ENCODE data around the gene CADM1.

The CADM1 gene

GRCh38 chr11:115202900-115203552, 301.2 kb downstream of the CADM1 start:
- Mint-ChIP-seq H3K4me1 (ENCODE audit: low read depth) (peaks cover 22% of the 10 kb centered on the region), H3K36me3 (ENCODE audit: low read depth) (no peaks in the 10 kb centered on the region), H3K4me3 (no peak overlapping the region), H3K9me3 (no peaks in the 10 kb centered on the region), H3K27ac (no peak overlapping the region), H3K27me3 (ENCODE audit: low read depth) (peaks cover 25% of the 10 kb centered on the region)
- no peak for DNase-seq (ENCODE audit: low spot score)

DNA sequence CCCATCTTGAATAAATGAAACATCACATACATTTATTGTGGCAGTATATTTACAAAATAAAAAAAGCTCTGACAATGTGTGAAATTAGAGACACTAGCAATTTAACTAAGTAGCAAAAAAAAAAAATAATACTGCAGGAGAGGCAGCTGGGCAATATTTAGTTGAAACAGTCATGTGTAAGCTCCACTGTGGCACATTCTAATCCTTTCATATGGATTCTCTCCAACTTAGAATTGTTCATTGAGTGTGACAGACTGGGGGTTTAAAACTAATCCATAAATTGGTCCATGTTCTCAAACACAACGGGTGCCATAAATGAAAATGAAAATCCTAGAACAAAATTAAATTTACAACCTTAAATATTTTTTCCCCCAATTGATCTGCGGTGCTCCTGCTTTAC, 302.1 kb downstream of the CADM1 start:
- no peak for DNase-seq (ENCODE audit: low spot score)
- Mint-ChIP-seq H3K9me3 (no peaks in the 10 kb centered on the region), H3K27ac (no peak overlapping the region), H3K36me3 (ENCODE audit: low read depth) (no peaks in the 10 kb centered on the region), H3K4me3 (no peak overlapping the region), H3K27me3 (ENCODE audit: low read depth) (peaks cover 19% of the 10 kb centered on the region), H3K4me1 (ENCODE audit: low read depth) (peaks cover 23% of the 10 kb centered on the region)

GRCh38 chr11:115201111-115201792, 303.0 kb downstream of the CADM1 start:
- Mint-ChIP-seq H3K9me3 (no peaks in the 10 kb centered on the region), H3K36me3 (ENCODE audit: low read depth) (no peaks in the 10 kb centered on the region), H3K27me3 (ENCODE audit: low read depth) (peaks cover 17% of the 10 kb centered on the region), H3K4me3 (peak overlapping the region; percentile 3), H3K4me1 (ENCODE audit: low read depth) (peaks cover 23% of the 10 kb centered on the region), H3K27ac (no peak overlapping the region)
- no peak for DNase-seq (ENCODE audit: low spot score)

GRCh38 chr11:115199481-115200069, 304.6 kb downstream of the CADM1 start:
- Mint-ChIP-seq H3K36me3 (ENCODE audit: low read depth) (no peaks in the 10 kb centered on the region), H3K4me3 (no peak overlapping the region), H3K9me3 (no peaks in the 10 kb centered on the region), H3K4me1 (ENCODE audit: low read depth) (peaks cover 25% of the 10 kb centered on the region), H3K27ac (no peak overlapping the region), H3K27me3 (ENCODE audit: low read depth) (peaks cover 11% of the 10 kb centered on the region)
- no peak for DNase-seq (ENCODE audit: low spot score)

DNA sequence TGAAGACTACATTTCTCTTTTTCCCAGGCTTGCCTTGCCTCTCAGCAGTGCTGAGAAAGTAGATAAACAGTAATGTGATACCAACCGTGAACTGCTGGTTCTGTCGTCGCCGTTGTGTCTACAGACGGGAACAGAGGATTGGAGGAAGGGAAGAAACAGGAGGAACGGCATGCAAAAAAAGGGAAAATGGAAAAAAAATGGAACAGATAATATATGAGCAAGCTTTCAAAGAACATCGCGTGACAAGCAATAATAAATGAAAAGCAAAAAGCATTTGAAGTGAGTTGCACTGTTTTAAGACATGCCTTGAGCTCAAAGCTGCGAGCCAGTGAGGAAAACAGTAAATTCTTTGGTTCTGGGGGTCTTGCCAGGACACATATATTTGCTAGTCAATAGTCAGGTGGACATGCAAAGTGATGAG, 305.9 kb downstream of the CADM1 start:
- DNase-seq (ENCODE audit: low spot score) = no peak
- Mint-ChIP-seq H3K4me1 (ENCODE audit: low read depth) (peaks cover 33% of the 10 kb centered on the region), H3K27ac (no peak overlapping the region), H3K27me3 (ENCODE audit: low read depth) (peaks cover 9% of the 10 kb centered on the region), H3K36me3 (ENCODE audit: low read depth) (no peaks in the 10 kb centered on the region), H3K4me3 (no peak overlapping the region), H3K9me3 (no peaks in the 10 kb centered on the region)

- Mint-ChIP-seq H3K27me3 (ENCODE audit: low read depth) (peaks cover 4% of the 10 kb centered on the region), H3K9me3 (no peaks in the 10 kb centered on the region), H3K4me3 (no peak overlapping the region), H3K36me3 (ENCODE audit: low read depth) (no peaks in the 10 kb centered on the region), H3K27ac (no peak overlapping the region), H3K4me1 (ENCODE audit: low read depth) (peaks cover 29% of the 10 kb centered on the region)
- DNase-seq (ENCODE audit: low spot score) = no peak
Measured at GRCh38 chr11:115197433-115197832, 306.8 kb downstream of the CADM1 start.

DNA sequence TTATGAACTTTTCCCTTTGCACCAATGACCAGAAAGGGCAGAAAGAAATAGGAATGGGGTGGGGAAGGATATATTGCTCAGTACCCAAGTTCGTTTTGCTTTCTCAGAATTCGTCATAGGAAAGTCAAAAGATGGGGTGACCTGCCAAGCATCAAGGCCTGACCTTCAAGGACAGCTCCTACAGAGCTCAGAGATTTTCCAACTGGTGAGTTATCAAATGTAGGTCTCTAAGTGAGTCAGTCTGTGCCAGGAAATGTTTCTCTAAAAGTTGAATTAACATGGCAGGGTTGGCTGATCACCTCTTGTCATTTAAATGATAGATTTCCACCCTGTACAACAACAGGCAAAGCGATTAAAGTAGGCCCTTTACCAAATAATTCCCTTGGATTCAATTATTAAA, 307.2 kb downstream of the CADM1 start:
- Mint-ChIP-seq H3K9me3 (no peaks in the 10 kb centered on the region), H3K27me3 (ENCODE audit: low read depth) (peaks cover 4% of the 10 kb centered on the region), H3K4me3 (no peak overlapping the region), H3K4me1 (ENCODE audit: low read depth) (peaks cover 29% of the 10 kb centered on the region), H3K27ac (no peak overlapping the region), H3K36me3 (ENCODE audit: low read depth) (no peaks in the 10 kb centered on the region)
- DNase-seq (ENCODE audit: low spot score) = no peak

DNA sequence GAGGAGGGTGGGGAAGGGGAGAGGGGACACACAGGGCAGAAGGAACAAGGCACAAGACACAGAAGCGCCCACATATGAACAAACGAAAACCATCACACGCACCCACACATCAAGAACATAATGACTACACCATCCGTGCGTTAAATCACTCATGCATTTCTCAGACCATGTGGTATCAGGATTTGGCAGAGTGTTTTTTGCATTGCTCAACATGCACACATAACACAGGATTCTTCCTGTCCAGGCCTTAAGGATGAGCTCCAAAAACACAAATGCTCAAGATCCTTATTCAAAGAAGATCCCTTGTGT, 309.5 kb downstream of the CADM1 start:
- H3K27ac Mint-ChIP-seq = peak overlapping the region; percentile 19
- peaks cover 6% of the 10 kb centered on the region for H3K27me3 Mint-ChIP-seq (ENCODE audit: low read depth)
- peak; percentile 16 for DNase-seq (ENCODE audit: low spot score)
- peaks cover 18% of the 10 kb centered on the region for H3K4me1 Mint-ChIP-seq (ENCODE audit: low read depth)
- peak overlapping the region; percentile 43 for H3K4me3 Mint-ChIP-seq
- H3K36me3 Mint-ChIP-seq (ENCODE audit: low read depth) = no peaks in the 10 kb centered on the region
- no peaks in the 10 kb centered on the region for H3K9me3 Mint-ChIP-seq

DNA sequence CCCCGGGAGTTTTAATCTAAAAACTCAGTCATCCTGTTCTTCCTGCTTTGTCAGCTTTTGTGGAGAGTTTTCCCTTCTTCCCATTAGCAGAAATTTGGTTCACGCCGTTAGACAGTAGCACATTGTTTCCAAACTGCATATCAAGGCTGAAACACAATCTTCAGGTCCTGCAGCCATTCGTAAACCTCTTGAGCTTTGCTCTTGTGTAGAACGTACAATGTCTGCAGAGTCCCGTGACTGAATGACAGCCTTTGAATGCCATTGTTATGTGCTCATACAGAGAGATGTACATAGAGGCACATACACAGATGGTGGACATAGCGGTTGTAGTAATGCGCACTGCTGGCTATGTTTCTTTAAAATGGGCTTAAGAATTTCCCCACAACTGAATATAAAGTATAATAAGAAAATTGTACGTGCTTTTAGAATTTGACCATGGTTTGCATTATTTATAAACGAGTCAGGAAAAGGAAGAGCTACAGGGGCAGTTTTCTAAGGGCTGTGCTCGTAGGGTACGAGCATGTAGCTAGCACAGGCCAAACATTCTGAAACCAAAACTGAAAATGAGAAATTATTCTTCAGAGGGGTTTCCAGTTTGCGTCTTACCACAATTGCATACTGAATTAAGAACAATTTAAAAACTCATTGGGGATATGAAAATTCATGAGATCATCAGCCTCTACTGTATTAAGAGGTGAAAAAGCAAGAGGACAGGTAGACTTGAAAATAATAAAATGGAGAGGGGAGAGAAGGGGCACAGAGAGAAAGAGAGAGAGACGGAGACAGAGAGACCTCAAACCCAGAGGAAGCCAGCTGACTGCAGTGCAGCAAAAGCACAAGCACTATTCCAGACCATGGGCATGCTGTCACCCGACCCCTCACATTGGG, 310.1 kb downstream of the CADM1 start:
- H3K27ac Mint-ChIP-seq = peak overlapping the region; percentile 19
- H3K36me3 Mint-ChIP-seq (ENCODE audit: low read depth) = no peaks in the 10 kb centered on the region
- peak overlapping the region; percentile 43 for H3K4me3 Mint-ChIP-seq
- H3K4me1 Mint-ChIP-seq (ENCODE audit: low read depth) = peaks cover 13% of the 10 kb centered on the region
- no peak for DNase-seq (ENCODE audit: low spot score)
- H3K27me3 Mint-ChIP-seq (ENCODE audit: low read depth) = peaks cover 2% of the 10 kb centered on the region
- no peaks in the 10 kb centered on the region for H3K9me3 Mint-ChIP-seq

GRCh38 chr11:115191761-115192160, 312.5 kb downstream of the CADM1 start:
- H3K4me1 Mint-ChIP-seq (ENCODE audit: low read depth) = peaks cover 11% of the 10 kb centered on the region
- H3K36me3 Mint-ChIP-seq (ENCODE audit: low read depth) = no peaks in the 10 kb centered on the region
- peaks cover 3% of the 10 kb centered on the region for H3K27me3 Mint-ChIP-seq (ENCODE audit: low read depth)
- no peaks in the 10 kb centered on the region for H3K9me3 Mint-ChIP-seq
- no peak overlapping the region for H3K27ac Mint-ChIP-seq
- H3K4me3 Mint-ChIP-seq = no peak overlapping the region
- DNase-seq (ENCODE audit: low spot score) = no peak

DNA sequence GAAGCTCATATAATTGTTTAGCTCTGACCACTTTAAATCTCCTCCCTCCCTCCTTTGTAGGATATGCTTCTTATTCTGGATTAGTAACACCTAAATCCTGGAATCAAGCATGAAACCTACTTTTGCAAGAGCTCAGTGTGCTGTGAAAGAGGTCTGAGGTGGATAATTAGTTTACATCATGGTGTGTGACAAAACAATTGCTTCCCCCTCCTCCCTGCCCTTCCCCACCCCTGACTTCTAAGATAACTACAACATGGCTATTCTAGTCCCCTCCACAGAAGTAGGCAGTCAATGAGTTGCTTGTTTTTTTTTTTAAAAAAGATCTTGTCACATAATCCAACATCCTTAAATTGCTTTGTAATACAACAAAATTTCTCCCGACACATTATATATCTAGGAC, 314.0 kb downstream of the CADM1 start:
- Mint-ChIP-seq H3K4me1 (ENCODE audit: low read depth) (peaks cover 11% of the 10 kb centered on the region), H3K27ac (no peak overlapping the region), H3K9me3 (no peaks in the 10 kb centered on the region), H3K36me3 (ENCODE audit: low read depth) (no peaks in the 10 kb centered on the region), H3K27me3 (ENCODE audit: low read depth) (peaks cover 5% of the 10 kb centered on the region), H3K4me3 (no peak overlapping the region)
- DNase-seq (ENCODE audit: low spot score) = no peak

GRCh38 chr11:115188898-115189278, 315.3 kb downstream of the CADM1 start:
- Mint-ChIP-seq H3K9me3 (no peaks in the 10 kb centered on the region), H3K27ac (no peak overlapping the region), H3K27me3 (ENCODE audit: low read depth) (peaks cover 5% of the 10 kb centered on the region), H3K4me3 (no peak overlapping the region), H3K4me1 (ENCODE audit: low read depth) (peaks cover 2% of the 10 kb centered on the region), H3K36me3 (ENCODE audit: low read depth) (no peaks in the 10 kb centered on the region)
- no peak for DNase-seq (ENCODE audit: low spot score)

- H3K9me3 Mint-ChIP-seq = no peaks in the 10 kb centered on the region
- no peaks in the 10 kb centered on the region for H3K4me1 Mint-ChIP-seq (ENCODE audit: low read depth)
- DNase-seq (ENCODE audit: low spot score) = no peak
- H3K36me3 Mint-ChIP-seq (ENCODE audit: low read depth) = no peaks in the 10 kb centered on the region
- H3K27ac Mint-ChIP-seq = no peak overlapping the region
- H3K4me3 Mint-ChIP-seq = no peak overlapping the region
- peaks cover 7% of the 10 kb centered on the region for H3K27me3 Mint-ChIP-seq (ENCODE audit: low read depth)
Measured at GRCh38 chr11:115188188-115188897, 315.9 kb downstream of the CADM1 start.

Measured in T-helper 2 cell treated with Interferon-gamma antibody and Interleukin-4, amounts not matched to agents 5 μg/mL and 100 μg/mL, for 36 hours (primary cell).